Endothelial cell (in vitro differentiated cells): ENCODE measurements around the gene MNX1. TPM values are rescaled to one million over a fixed set of nuclear protein-coding genes. Genes with fewer than 3 reads are reported as not detected.

Experiments
- DNase-seq: peaks from one replicate; pipeline ENCODE4 v3.0.0; 2021; ENCODE audit warnings: low spot score
- H3K27ac Mint-ChIP-seq: one replicate; pipeline ENCODE4 v1.8.0; 2021; ENCODE audit warnings: mixed read lengths, inconsistent platforms; ENCODE audit not compliant: unreplicated experiment
- H3K27me3 Mint-ChIP-seq: one replicate; pipeline ENCODE4 v1.8.0; 2021; ENCODE audit warnings: mild to moderate bottlenecking, moderate library complexity, mixed read lengths, inconsistent platforms; ENCODE audit not compliant: unreplicated experiment
- H3K36me3 Mint-ChIP-seq: one replicate; pipeline ENCODE4 v1.8.0; 2021; ENCODE audit warnings: mild to moderate bottlenecking, low read depth, mixed read lengths, inconsistent platforms; ENCODE audit not compliant: unreplicated experiment
- H3K4me1 Mint-ChIP-seq: one replicate; pipeline ENCODE4 v1.8.0; 2021; ENCODE audit warnings: mild to moderate bottlenecking, mixed read lengths, inconsistent platforms; ENCODE audit not compliant: unreplicated experiment
- H3K4me3 Mint-ChIP-seq: one replicate; pipeline ENCODE4 v1.8.0; 2021; ENCODE audit warnings: mild to moderate bottlenecking, mixed read lengths, inconsistent platforms; ENCODE audit not compliant: unreplicated experiment
- H3K9me3 Mint-ChIP-seq: one replicate; pipeline ENCODE4 v1.8.0; 2021; ENCODE audit warnings: mixed read lengths, inconsistent platforms; ENCODE audit not compliant: unreplicated experiment
- CTCF ChIP-seq: fragments of 200-600 bp; sonication (generic); IDR thresholded peaks from one replicate; pipeline ENCODE4 v1.5.0; 2021; ENCODE audit warnings: antibody characterized with exemption; ENCODE audit not compliant: unreplicated experiment
- total RNA-seq: library from RNA; stranded (reverse); fragmentation: NEBNext Ultra II Directional; extraction: Animal tissue kit (Norgen Biotek cat#: 25700); gene quantifications from one replicate; pipeline ENCODE4 v1.2.1, GENCODE V29; 2021; ENCODE audit not compliant: unreplicated experiment

MNX1 gene
- total RNA-seq, 1 donor from 2014 or later, result 3.8 TPM

- Mint-ChIP-seq H3K9me3 (no peaks in the 10 kb centered on the region), H3K4me3 (no peak overlapping the region), H3K27ac (no peak overlapping the region), H3K27me3 (peaks cover 6% of the 10 kb centered on the region), H3K4me1 (no peaks in the 10 kb centered on the region), H3K36me3 (peaks cover 9% of the 10 kb centered on the region)
- DNase-seq, result no peak
- no peak for TF ChIP-seq CTCF
These were observed 25.1 kb downstream of the MNX1 start for GRCh38 chr7:156985101-156985992.

GRCh38 chr7:156984174-156984891 is 26.1 kb downstream of the MNX1 start:
- no peak overlapping the region for H3K27ac Mint-ChIP-seq
- no peak for DNase-seq
- peaks cover 15% of the 10 kb centered on the region for H3K36me3 Mint-ChIP-seq
- no peaks in the 10 kb centered on the region for H3K4me1 Mint-ChIP-seq
- no peak for TF ChIP-seq CTCF
- no peak overlapping the region for H3K4me3 Mint-ChIP-seq
- H3K27me3 Mint-ChIP-seq, result peaks cover 6% of the 10 kb centered on the region
- no peaks in the 10 kb centered on the region for H3K9me3 Mint-ChIP-seq

DNA sequence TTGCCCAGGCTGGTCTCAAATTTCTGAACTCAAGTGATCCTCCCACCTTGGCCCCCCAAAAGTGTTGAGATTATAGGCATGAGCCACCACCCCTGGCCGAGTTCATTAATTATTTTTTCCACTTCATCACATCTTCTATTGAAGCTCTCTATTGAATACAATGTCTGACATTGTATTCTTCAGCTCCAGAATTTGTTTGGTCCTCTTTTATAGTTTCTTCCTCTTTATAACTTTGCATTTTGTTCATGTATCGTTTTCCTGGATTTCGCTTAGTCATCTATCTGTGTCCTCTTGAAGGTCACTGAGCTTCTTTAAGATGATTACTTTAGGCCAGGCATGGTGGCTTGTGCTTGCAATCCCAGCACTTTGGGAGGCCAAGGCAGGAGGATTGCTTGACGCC is 30.8 kb downstream of the MNX1 start:
- no peak overlapping the region for H3K27ac Mint-ChIP-seq
- H3K4me1 Mint-ChIP-seq, result no peaks in the 10 kb centered on the region
- H3K27me3 Mint-ChIP-seq, result peaks cover 2% of the 10 kb centered on the region
- no peak overlapping the region for H3K4me3 Mint-ChIP-seq
- no peak for DNase-seq
- TF ChIP-seq CTCF, result no peak
- H3K36me3 Mint-ChIP-seq, result peaks cover 23% of the 10 kb centered on the region
- no peaks in the 10 kb centered on the region for H3K9me3 Mint-ChIP-seq

- DNase-seq, result no peak
- H3K9me3 Mint-ChIP-seq, result no peaks in the 10 kb centered on the region
- H3K4me3 Mint-ChIP-seq, result no peak overlapping the region
- no peaks in the 10 kb centered on the region for H3K4me1 Mint-ChIP-seq
- H3K27me3 Mint-ChIP-seq, result peaks cover 2% of the 10 kb centered on the region
- no peak overlapping the region for H3K27ac Mint-ChIP-seq
- peaks cover 23% of the 10 kb centered on the region for H3K36me3 Mint-ChIP-seq
- no peak for TF ChIP-seq CTCF
These were observed 31.4 kb downstream of the MNX1 start for GRCh38 chr7:156979007-156979606.
